ENCODE results near the gene CYP2E1.
"Not testable (repeated sequence)": the region's sequence is repeated elsewhere in the genome, so short reads cannot be mapped to it uniquely, and the experiment has no call there.

The CYP2E1 gene

GRCh38 chr10:133526957-133527588, at the start of gene CYP2E1:
Gene CYP2E1 (plus strand): TSS chr10:133527363. CDS start chr10:133527396, 33 bp downstream.
- no peak for DNase-seq

GRCh38 chr10:133481086-133481643, 46.0 kb upstream of the CYP2E1 start:
- DNase-seq = no peak

GRCh38 chr10:133481657-133482056, 45.5 kb upstream of the CYP2E1 start:
- no peak for DNase-seq

- DNase-seq = no peak
Observed at GRCh38 chr10:133484818-133485217, 42.3 kb upstream of the CYP2E1 start.

- DNase-seq = no peak
Observed at GRCh38 chr10:133487085-133487484, 40.1 kb upstream of the CYP2E1 start.

- DNase-seq = no peak
Observed at GRCh38 chr10:133488354-133488753, 38.8 kb upstream of the CYP2E1 start.

- no peak for DNase-seq
Observed at GRCh38 chr10:133489816-133490588, 37.2 kb upstream of the CYP2E1 start.

GRCh38 chr10:133493562-133493961, 33.6 kb upstream of the CYP2E1 start:
- DNase-seq = not testable (repeated sequence)

- not testable (repeated sequence) for DNase-seq
Observed at GRCh38 chr10:133497363-133497762, 29.8 kb upstream of the CYP2E1 start.

- DNase-seq = not testable (repeated sequence)
Observed at GRCh38 chr10:133499176-133499575, 28.0 kb upstream of the CYP2E1 start.

- DNase-seq = not testable (repeated sequence)
Observed at GRCh38 chr10:133500897-133501296, 26.3 kb upstream of the CYP2E1 start.

GRCh38 chr10:133509700-133510099, 17.5 kb upstream of the CYP2E1 start:
- DNase-seq = no peak

- no peak for DNase-seq
Observed at GRCh38 chr10:133511408-133511807, 15.8 kb upstream of the CYP2E1 start.

- no peak for DNase-seq
Observed at GRCh38 chr10:133511907-133512528, 15.1 kb upstream of the CYP2E1 start.

GRCh38 chr10:133515471-133515870, 11.7 kb upstream of the CYP2E1 start:
- no peak for DNase-seq

- DNase-seq = no peak
Observed at GRCh38 chr10:133516057-133516456, 11.1 kb upstream of the CYP2E1 start.

GRCh38 chr10:133518517-133518916, 8.6 kb upstream of the CYP2E1 start:
- not testable (repeated sequence) for DNase-seq

- DNase-seq = no peak
Observed at GRCh38 chr10:133520193-133520738, 6.9 kb upstream of the CYP2E1 start.

- DNase-seq = no peak
Observed at GRCh38 chr10:133523631-133524203, 3.4 kb upstream of the CYP2E1 start.

- DNase-seq = no peak
Observed at GRCh38 chr10:133525444-133525843, 1.7 kb upstream of the CYP2E1 start.

- DNase-seq = no peak
Observed at GRCh38 chr10:133527771-133528271, 658 bp downstream of the CYP2E1 start.

- DNase-seq = no peak
Observed at GRCh38 chr10:133528296-133528844, 1.2 kb downstream of the CYP2E1 start.

Data from islet precursor cell (in vitro differentiated cells).